Esophagus muscularis mucosa (tissue), 4 donors: Measurements from ENCODE around the gene PRDM15. TPM values are rescaled to one million over a fixed set of nuclear protein-coding genes. Genes with fewer than 3 reads are reported as not detected.

ENCODE experiments used
- DNase-seq: peaks from one replicate; pipeline ENCODE4 v3.0.0-alpha.2; 2017; ENCODE audit errors: extremely low spot score
- H3K27ac ChIP-seq, 4 donors: fragments of 200-600 bp; sonication (generic); replicated peaks in 1 of 4; 1 replicate in 3 of 4; 2 replicates in 1 of 4; pipeline ENCODE4 v1.5.1; 2016 to 2019; ENCODE audit warnings: mild to moderate bottlenecking in 1 of 4
- H3K27me3 ChIP-seq, 4 donors: fragments of 200-600 bp; sonication (generic); one replicate each; pipeline versions ENCODE4 v1.5.1 to v1.6.0; 2016 to 2019
- H3K36me3 ChIP-seq, 4 donors: fragments of 200-600 bp; sonication (generic); one replicate each; pipeline ENCODE4 v1.5.1; 2016 to 2019
- H3K4me1 ChIP-seq, 4 donors: fragments of 200-600 bp; sonication (generic); one replicate each; pipeline ENCODE4 v1.5.1; 2016 to 2019
- H3K4me3 ChIP-seq, 4 donors: fragments of 200-600 bp; sonication (generic); 1 replicate in 2 of 4; 2 replicates in 2 of 4; pipeline ENCODE4 v1.5.1; 2016 to 2019; ENCODE audit warnings: mild to moderate bottlenecking in 4 of 4, moderate library complexity in 1 of 4
- H3K9me3 ChIP-seq, 4 donors: fragments of 200-600 bp; sonication (generic); 1 replicate in 3 of 4; 2 replicates in 1 of 4; pipeline ENCODE4 v1.5.1; 2016 to 2019
- CTCF ChIP-seq, 3 experiments: fragments of 200-600 bp in 2 of 3; fragments of 450-650 bp in 1 of 3; sonication (generic) in 2 of 3; IDR thresholded peaks; one replicate each; pipeline ENCODE4 v1.5.1; 2017 to 2019; ENCODE audit warnings: antibody characterized with exemption in 3 of 3, mild to moderate bottlenecking in 2 of 3, moderate library complexity in 1 of 3
- EP300 ChIP-seq: sonication (generic); formaldehyde crosslinking; IDR thresholded peaks from one replicate; pipeline ENCODE4 v1.6.1; 2017; ENCODE audit warnings: antibody characterized with exemption
- POLR2A ChIP-seq: fragments of 450-650 bp; IDR thresholded peaks from one replicate; pipeline ENCODE4 v1.6.1; 2017; ENCODE audit warnings: antibody characterized with exemption, moderate library complexity, mild to moderate bottlenecking, low read depth
- POLR2AphosphoS5 ChIP-seq, 2 donors: sonication (generic); formaldehyde crosslinking; IDR thresholded peaks; one replicate each; pipeline ENCODE4 v1.6.1; 2017; ENCODE audit warnings: antibody characterized with exemption in 2 of 2
- WGBS: methylation state at CpG from one replicate; pipeline ENCODE4 v1.1.5; 2018; 5-methylcytosine and 5-hydroxymethylcytosine counted together
- intact Hi-C: fragments of 100-400 bp; cut with DNase I; formaldehyde crosslinking; loops from one replicate; pipeline ENCODE4 v1.15.1; 2023
- total RNA-seq, 4 donors: library from RNA; depleted of rRNA; stranded (reverse); fragments of >200 nt; gene quantifications; one replicate each; pipeline versions ENCODE4 v1.1.0 to v1.2.1, GENCODE V29; 2016

The PRDM15 gene
- total RNA-seq, 4 donors from 2014 or later: 5.0 to 6.3 (median 5.4) TPM

- intact Hi-C loops: no loop called here
- no peaks in the 10 kb centered on the region for H3K9me3 ChIP-seq
- DNase-seq: no peak
- H3K4me3 ChIP-seq: no peak overlapping the region
- no peaks in the 10 kb centered on the region for H3K4me1 ChIP-seq
- peaks cover 18 to 95% (median 68%) of the 10 kb centered on the region in 4 donors for H3K36me3 ChIP-seq
- 95% methylated on average over 12 of the region's 12 CpGs for WGBS
- TF ChIP-seq EP300: no peak
- TF ChIP-seq POLR2AphosphoS5 (IDR thresholded peaks at IDR 0.05): no peak
- no peak for TF ChIP-seq CTCF (IDR thresholded peaks at IDR 0.05)
- no peak for TF ChIP-seq POLR2A
- no peak overlapping the region for H3K27ac ChIP-seq
- no peaks in the 10 kb centered on the region for H3K27me3 ChIP-seq
These were observed 35.2 kb upstream of the PRDM15 start for GRCh38 chr21:41914358-41914757.

- Histone ChIP-seq H3K9me3 (no peaks in the 10 kb centered on the region), H3K36me3 (peaks cover 18 to 99% (median 68%) of the 10 kb centered on the region in 4 donors), H3K27me3 (no peaks in the 10 kb centered on the region), H3K27ac (no peak overlapping the region), H3K4me3 (no peak overlapping the region), H3K4me1 (no peaks in the 10 kb centered on the region)
- DNase-seq: no peak
- intact Hi-C loops: no loop called here
- WGBS: 92% methylated on average over 8 of the region's 9 CpGs
- TF ChIP-seq POLR2A (no peak), CTCF (IDR thresholded peaks at IDR 0.05) (no peak), EP300 (no peak), POLR2AphosphoS5 (IDR thresholded peaks at IDR 0.05) (no peak)
These were observed 34.1 kb upstream of the PRDM15 start for GRCh38 chr21:41913230-41913629.

GRCh38 chr21:41908829-41909228, 29.7 kb upstream of the PRDM15 start:
- H3K4me3 ChIP-seq: no peak overlapping the region
- no peak for TF ChIP-seq POLR2AphosphoS5 (IDR thresholded peaks at IDR 0.05)
- TF ChIP-seq POLR2A: no peak
- TF ChIP-seq CTCF (IDR thresholded peaks at IDR 0.05): no peak
- no peak for TF ChIP-seq EP300

GRCh38 chr21:41907496-41908258, 28.5 kb upstream of the PRDM15 start:
- peaks cover 26 to 98% (median 70%) of the 10 kb centered on the region in 4 donors for H3K36me3 ChIP-seq
- no peak overlapping the region for H3K27ac ChIP-seq
- H3K4me1 ChIP-seq: no peaks in the 10 kb centered on the region
- H3K27me3 ChIP-seq: no peaks in the 10 kb centered on the region
- H3K4me3 ChIP-seq: no peak overlapping the region
- TF ChIP-seq CTCF (IDR thresholded peaks at IDR 0.05) (no peak), POLR2A (no peak), POLR2AphosphoS5 (IDR thresholded peaks at IDR 0.05) (no peak), EP300 (no peak)
- 95% methylated on average over 35 of the region's 36 CpGs for WGBS
- no peak for DNase-seq
- intact Hi-C loops: no loop called here
- no peaks in the 10 kb centered on the region for H3K9me3 ChIP-seq

More at GRCh38 chr21:41908829-41909228, 29.7 kb upstream of the PRDM15 start:
- Histone ChIP-seq H3K36me3 (peaks cover 23 to 98% (median 70%) of the 10 kb centered on the region in 4 donors), H3K9me3 (no peaks in the 10 kb centered on the region), H3K27me3 (no peaks in the 10 kb centered on the region), H3K27ac (no peak overlapping the region), H3K4me1 (no peaks in the 10 kb centered on the region)
- WGBS: 77% methylated on average over 3 of the region's 3 CpGs
- intact Hi-C loops: no loop called here
- DNase-seq: no peak

GRCh38 chr21:41906770-41907169, 27.6 kb upstream of the PRDM15 start:
- Histone ChIP-seq H3K27me3 (no peaks in the 10 kb centered on the region), H3K4me3 (no peak overlapping the region), H3K4me1 (no peaks in the 10 kb centered on the region), H3K27ac (no peak overlapping the region), H3K9me3 (no peaks in the 10 kb centered on the region), H3K36me3 (peaks cover 25 to 99% (median 73%) of the 10 kb centered on the region in 4 donors)
- WGBS: 76% methylated on average over 5 of the region's 14 CpGs
- intact Hi-C loops: no loop called here
- TF ChIP-seq POLR2A (no peak), CTCF (IDR thresholded peaks at IDR 0.05) (no peak), POLR2AphosphoS5 (IDR thresholded peaks at IDR 0.05) (no peak), EP300 (no peak)
- DNase-seq: no peak
